GM12801 (cell line): ENCODE data around the gene DCAF4.

ENCODE experiments used
- TF ChIP-seq, protein P1 (sequence below): IDR thresholded peaks from one replicate; pipeline ENCODE4 v1.5.1; 2011; ENCODE audit warnings: control low read depth; ENCODE audit not compliant: insufficient read length; ENCODE audit errors: extremely low read depth

The DCAF4 gene

DNA sequence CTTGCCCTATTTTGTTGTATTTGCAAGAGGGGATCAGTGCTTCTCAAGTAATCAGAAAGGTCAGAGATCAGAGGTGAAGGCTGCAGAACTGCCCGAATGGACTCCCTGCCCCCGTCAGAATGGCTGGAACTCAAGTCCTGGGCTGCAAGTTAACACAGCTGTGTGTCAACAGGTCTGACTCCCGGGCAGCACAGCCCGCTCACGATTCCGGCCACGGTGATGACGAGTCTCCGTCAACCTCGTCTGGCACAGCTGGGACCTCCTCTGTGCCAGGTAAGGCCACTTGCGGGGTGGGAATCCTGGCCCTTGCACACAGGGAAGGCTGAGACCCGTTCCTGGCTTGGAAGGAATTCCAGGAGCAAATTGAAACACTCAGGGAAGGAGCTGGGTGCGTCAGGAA is 13.4 kb downstream of the DCAF4 start:
- TF ChIP-seq, protein P1, sequence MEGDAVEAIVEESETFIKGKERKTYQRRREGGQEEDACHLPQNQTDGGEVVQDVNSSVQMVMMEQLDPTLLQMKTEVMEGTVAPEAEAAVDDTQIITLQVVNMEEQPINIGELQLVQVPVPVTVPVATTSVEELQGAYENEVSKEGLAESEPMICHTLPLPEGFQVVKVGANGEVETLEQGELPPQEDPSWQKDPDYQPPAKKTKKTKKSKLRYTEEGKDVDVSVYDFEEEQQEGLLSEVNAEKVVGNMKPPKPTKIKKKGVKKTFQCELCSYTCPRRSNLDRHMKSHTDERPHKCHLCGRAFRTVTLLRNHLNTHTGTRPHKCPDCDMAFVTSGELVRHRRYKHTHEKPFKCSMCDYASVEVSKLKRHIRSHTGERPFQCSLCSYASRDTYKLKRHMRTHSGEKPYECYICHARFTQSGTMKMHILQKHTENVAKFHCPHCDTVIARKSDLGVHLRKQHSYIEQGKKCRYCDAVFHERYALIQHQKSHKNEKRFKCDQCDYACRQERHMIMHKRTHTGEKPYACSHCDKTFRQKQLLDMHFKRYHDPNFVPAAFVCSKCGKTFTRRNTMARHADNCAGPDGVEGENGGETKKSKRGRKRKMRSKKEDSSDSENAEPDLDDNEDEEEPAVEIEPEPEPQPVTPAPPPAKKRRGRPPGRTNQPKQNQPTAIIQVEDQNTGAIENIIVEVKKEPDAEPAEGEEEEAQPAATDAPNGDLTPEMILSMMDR = no peak

DNA sequence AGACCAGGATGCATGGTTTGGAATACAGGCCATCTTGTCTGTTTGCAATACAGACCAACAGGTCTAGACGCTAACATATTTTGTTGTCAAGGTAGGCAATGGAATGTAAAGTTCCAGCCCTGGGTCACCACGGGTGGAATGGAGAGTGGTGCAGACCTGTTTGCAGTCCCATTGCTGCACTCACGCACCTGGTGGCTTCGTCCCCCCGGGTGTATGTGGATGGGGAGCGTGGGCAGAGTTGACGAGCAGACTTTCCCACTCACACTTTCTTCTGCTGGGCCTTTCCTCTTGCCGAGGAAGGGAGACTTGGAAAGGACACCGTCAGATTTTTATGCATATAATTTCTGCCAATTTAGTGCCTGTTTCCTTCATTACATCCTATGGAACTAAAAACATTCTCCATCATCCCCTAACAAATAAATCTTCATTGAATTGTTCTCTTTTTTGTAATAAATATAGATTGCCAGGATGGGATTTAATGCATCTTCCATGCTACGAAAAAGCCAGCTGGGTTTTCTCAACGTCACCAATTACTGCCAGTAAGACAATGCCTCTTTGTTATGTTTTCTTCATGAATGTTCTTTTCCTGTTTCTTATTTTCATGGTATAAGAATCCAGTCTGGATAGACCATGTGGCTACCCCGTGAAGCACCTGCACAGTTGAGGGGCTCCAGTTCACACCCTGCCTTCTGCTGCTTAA is 15.2 kb downstream of the DCAF4 start:
- TF ChIP-seq, protein P1 = no peak

DNA sequence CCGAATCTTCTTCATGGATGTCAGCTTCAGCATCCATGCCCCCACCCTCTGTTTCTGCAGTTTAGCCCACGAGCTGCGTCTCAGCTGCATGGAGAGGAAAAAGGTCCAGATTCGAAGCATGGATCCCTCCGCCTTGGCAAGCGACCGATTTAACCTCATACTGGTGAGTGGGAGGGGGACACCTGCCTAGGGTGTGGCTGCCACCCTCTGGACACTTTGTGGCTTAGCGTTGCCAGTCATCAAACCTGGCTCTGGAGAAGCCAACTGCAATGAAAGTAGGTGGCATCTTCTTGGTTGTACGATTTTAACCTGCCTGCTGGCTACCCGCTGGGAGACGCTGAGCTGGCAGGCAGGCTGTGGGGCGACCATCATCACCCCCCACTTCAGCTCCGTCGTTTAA is 16.7 kb downstream of the DCAF4 start:
- TF ChIP-seq, protein P1 = no peak

DNA sequence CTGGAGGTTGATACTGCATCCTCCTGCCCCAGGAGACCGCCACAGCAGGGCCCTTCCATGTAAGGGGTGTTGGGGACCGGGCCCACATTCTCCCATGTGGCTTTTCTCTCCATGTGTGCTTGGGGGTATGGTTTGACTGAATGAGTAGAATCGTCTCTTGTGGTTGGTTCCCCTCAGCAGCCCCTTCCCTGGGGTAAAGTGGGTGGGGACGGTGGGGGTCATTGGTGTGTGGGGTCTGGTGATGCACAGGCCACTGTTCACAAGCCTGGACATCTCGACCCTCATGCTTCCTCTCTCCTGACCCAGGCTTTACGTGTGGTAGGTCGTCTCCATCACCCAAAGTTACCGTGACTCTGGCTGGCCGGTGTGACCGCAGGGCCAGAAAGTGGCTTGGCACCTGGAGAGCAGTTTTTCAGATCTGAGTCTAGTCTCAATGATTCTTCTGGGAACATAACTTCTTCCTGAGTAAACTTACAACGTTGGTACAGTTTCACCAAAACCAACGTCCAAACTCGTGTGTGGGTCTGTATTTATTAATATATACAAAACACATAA is 17.7 kb downstream of the DCAF4 start:
- TF ChIP-seq, protein P1 = no peak

DNA sequence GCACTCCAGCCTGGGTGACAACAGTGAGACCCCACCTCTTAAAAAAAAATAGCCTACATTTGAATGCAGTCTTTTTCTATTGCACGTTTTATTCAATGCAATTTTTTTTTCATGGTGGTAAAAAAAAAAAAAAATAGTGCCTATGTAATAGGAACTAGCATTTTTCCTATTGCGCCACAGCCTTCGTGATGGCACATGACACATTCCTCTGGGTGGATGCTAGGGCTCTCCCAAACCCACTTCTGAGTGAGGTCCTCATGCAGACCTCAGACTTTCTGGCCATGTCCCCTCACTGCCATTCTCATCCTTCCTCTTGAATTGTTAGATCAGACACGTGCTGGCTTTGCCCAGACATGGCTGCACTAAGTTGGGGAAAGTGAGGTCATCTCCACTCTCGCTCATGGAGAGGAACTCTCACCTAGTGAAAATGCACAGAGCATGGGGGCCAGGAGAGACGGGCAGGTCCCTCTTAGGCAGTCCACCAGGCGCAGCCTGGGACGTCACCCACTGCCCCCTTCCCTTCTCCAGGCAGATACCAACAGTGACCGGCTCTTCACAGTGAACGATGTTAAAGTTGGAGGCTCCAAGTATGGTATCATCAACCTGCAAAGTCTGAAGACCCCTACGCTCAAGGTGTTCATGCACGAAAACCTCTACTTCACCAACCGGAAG is 19.2 kb downstream of the DCAF4 start:
- TF ChIP-seq, protein P1 = no peak

DNA sequence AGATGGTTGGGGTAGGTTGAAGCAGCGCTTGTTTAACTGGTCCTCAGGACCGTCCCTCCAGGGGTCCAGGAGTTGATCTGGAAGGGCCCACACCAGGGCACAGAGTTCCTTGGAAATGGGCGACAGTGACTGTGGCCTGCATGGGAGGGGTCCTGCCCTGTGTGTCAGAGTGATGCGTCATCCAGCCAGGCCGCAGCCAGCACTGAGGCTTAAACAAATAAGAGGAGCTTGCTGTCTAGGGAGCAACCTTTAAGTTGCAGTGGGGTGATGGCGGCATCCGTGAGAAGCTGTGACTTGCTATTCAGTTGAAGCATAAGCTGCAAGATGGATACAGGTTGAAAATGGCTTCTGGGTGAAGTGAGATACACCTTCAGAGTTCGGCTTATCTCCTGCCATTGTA is 20.2 kb downstream of the DCAF4 start:
- TF ChIP-seq, protein P1 = no peak

DNA sequence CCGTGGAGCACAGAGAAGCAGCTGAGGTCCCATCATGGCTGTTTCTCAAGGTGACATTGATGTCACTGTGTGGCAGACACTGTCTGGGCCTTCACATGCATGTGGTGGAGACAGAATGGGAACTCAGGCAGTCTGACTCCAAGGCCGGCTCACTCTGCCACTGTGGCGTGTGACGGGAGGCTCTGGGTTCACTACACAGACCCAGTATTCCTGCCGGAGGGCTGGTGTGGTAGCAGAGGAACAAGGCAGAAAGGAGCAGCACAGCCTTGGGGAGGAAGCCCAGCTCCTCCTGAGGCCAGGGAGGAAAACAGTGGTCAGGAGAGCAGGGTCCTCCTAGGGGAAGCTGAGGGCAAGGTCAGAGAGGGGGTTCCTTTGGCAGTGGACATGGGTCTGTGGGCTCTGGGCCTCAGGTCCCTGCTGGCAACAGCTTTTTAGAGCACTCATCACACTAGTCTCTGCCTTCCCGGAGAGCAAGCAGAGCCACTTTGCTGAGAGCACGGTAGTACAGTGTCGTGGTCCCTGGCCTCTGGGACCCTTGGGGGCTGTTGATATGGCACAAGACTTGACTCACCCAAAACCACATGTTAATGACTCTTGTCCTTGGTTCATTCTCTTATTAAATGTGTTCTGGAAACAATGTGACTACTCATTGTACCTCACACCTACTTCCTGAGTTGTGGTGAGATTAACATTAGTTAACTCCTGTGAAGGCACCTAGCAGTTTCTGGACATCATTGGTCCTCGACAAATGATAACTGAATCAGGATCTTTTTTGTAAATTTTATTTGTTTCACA is 21.3 kb downstream of the DCAF4 start:
- TF ChIP-seq, protein P1 = no peak
